ENCODE data around the gene ADA.

Gene ADA

GRCh38 chr20:44621939-44622338, 29.6 kb downstream of the ADA start:
- no peak for DNase-seq

GRCh38 chr20:44621325-44621724, 30.2 kb downstream of the ADA start:
- no peak for DNase-seq

- no peak for DNase-seq
Observed at GRCh38 chr20:44620030-44620429, 31.5 kb downstream of the ADA start.

- DNase-seq: no peak
Observed at GRCh38 chr20:44619294-44619693, 32.2 kb downstream of the ADA start.

GRCh38 chr20:44618318-44618731, 33.2 kb downstream of the ADA start:
- DNase-seq: peak; percentile 57

- no peak for DNase-seq
Observed at GRCh38 chr20:44616604-44616964, 34.9 kb downstream of the ADA start.

GRCh38 chr20:44615876-44616603, 35.5 kb downstream of the ADA start:
- no peak for DNase-seq

- DNase-seq: no peak
Observed at GRCh38 chr20:44615169-44615791, 36.2 kb downstream of the ADA start.

GRCh38 chr20:44614525-44614924, 37.0 kb downstream of the ADA start:
- DNase-seq: no peak

GRCh38 chr20:44613575-44613974, 37.9 kb downstream of the ADA start:
- DNase-seq: no peak

- no peak for DNase-seq
Observed at GRCh38 chr20:44610313-44610962, 41.1 kb downstream of the ADA start.

- DNase-seq: peak; percentile 28
Observed at GRCh38 chr20:44609516-44610312, 41.8 kb downstream of the ADA start.

GRCh38 chr20:44609006-44609515, 42.4 kb downstream of the ADA start:
- no peak for DNase-seq

GRCh38 chr20:44606725-44607441, 44.6 kb downstream of the ADA start:
- DNase-seq: no peak

GRCh38 chr20:44603327-44603726, 48.2 kb downstream of the ADA start:
- DNase-seq: no peak

- no peak for DNase-seq
Observed at GRCh38 chr20:44601801-44602204, 49.7 kb downstream of the ADA start.

GRCh38 chr20:44601236-44601671, 50.2 kb downstream of the ADA start:
- no peak for DNase-seq

- DNase-seq: no peak
Observed at GRCh38 chr20:44600758-44601201, 50.7 kb downstream of the ADA start.

- DNase-seq: no peak
Observed at GRCh38 chr20:44600301-44600700, 51.2 kb downstream of the ADA start.

GRCh38 chr20:44599715-44600114, 51.8 kb downstream of the ADA start:
- no peak for DNase-seq

GRCh38 chr20:44598423-44599305, 52.8 kb downstream of the ADA start:
- no peak for DNase-seq
